Activated CD8-positive, alpha-beta memory T cell treated with anti-CD3 and anti-CD28 coated beads for 48 hours (primary cell): Measurements from ENCODE around the gene GLYATL1B.
"Not testable (repeated sequence)": the region's sequence is repeated elsewhere in the genome, so short reads cannot be mapped to it uniquely, and the experiment has no call there.

ENCODE experiments used
- DNase-seq, 3 experiments: peaks; one replicate each; pipeline ENCODE4 v3.0.0-alpha.2; 2020; ENCODE audit warnings: low read depth in 2 of 3, low spot score in 2 of 3

Gene GLYATL1B

GRCh38 chr11:59095225-59095624, 9.1 kb downstream of the GLYATL1B start:
- not testable (repeated sequence) for DNase-seq

DNA sequence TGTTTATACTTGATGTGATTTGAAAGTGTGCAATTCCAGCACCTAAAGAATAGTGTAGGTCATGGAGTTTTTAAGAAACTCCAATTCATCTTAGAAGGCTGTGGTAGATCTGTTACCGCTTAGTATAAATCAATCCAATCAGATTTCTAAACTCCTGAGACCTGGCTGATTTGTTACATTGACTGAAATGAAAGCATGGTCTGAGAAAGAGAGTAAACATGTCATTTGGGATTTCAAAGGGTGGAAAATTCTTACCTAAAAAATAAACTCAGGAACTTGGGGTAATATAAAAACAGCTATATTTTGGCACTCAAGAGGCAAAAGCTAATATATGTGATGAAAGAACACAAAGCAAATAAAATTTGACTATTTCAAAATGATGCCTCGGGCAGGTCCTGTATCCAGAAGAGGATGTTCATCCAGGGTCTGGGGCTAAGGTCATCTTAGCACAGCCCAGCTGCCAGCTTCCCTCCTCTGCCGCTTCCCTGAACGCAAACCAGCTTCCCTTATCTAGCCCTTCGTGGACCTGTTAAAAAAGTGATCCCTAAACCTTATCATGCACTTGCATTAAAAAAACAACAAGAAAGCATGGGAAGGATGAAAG, 10.0 kb downstream of the GLYATL1B start:
- DNase-seq: not testable (repeated sequence)

DNA sequence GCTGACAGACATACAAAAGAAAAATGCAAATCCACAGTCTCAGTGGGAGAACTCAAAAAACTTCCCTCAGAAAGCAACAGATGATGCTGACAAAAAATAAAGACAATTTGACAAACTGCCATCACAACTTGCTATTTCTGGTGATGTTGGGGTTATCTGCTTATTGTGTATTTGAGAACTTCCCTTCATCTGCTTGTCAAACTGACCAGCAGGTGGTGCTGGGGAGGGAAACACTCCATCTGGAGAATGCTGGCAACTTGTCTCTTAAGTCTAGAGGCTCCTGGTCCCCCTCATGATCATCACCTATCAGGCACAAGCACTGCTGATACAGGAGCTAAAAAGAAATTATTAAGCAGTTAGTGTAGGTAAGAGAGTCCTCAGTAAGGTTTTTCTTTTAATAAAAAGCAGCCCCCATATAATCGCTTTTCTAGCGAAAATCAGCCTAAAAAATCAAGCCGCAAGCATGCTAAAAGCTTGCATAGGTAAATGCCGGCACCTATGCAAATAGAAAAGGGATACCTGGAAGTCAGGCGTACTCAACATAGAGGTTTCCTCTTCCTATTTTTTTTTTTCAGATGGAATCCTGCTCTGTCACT, 11.1 kb downstream of the GLYATL1B start:
- peak in 1 of 3 experiments; percentile 17 for DNase-seq

- not testable (repeated sequence) for DNase-seq
Observed at GRCh38 chr11:59097938-59098337, 11.8 kb downstream of the GLYATL1B start.

DNA sequence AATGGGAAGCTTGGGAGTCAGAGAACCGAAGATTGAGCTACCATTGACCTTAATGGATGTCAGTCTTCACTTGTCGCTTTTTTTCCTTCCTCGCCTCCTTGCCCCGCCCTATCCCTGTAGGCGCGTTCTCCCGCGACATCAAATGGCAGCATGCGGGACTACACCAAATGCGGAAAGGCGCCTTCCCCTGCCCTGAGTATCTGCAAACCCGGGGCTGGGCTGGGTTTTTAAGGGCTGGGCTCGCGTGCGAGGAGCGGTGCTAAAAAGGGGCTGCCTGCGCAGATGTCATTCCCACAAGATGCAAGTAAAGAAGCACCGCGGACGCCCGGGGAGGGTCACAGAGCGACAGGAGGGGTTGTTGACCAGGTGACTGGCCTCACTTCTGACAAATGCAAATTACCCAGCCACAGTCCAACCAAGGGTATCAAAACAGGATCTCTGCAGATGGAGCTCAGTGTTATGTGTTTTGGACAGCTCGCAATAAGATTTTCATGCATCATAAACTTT, 16.2 kb downstream of the GLYATL1B start:
- peak; percentile 24 to 35 (median 29) for DNase-seq

DNA sequence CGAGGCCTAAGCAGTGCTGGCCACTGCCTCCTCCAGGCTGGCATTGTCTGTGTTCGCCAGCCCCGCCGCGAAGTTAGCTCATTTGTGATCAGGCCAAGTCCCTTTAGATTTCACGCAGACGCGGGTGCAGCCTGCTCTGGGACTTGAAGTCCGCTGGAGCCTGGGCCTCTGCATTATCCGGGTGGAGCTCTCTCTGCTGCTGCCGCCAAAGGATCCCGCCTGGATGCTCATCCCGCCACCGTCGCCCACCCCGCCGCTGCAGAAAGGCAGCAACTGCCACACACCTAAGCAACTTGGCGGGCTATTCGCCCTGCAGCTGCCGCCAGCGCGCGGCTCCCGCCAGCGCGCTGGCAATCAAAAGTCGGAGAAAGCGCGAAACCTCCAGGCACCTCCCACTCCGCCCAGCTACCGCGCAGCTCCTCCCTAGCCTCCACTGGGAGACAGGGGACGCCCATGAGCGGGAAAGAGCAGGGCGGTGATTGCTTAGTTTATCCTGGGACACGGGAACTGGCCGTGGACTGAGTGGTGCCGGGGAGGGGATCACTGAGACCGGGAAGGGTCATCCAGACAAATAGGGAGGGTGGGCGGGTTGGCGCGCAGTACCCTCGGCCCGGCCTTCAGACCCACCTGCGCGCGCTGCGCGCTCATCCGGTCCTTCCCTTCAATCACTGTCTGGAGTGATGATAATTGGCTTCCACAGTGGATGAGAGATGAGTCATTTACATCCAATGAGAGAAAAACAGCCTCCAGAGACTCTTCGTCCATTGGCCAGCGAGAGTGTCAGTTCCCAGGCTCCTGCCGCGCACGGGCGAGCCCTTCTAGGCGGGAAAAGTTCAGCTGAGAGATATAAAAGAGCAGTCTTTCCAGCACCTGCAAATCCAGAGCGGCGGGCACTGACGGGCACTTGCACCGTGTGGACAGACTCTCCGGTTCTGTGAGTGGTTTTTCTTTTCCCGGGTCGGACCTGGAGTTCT, 20.5 kb downstream of the GLYATL1B start, which contains the start of gene FAM111B:
TSS of gene FAM111B (plus strand) at position 875 of the 974 bp plus-strand sequence. CDS start 2,389 bp downstream, outside the sequence.
- peak; percentile 34 to 43 (median 36) for DNase-seq

DNA sequence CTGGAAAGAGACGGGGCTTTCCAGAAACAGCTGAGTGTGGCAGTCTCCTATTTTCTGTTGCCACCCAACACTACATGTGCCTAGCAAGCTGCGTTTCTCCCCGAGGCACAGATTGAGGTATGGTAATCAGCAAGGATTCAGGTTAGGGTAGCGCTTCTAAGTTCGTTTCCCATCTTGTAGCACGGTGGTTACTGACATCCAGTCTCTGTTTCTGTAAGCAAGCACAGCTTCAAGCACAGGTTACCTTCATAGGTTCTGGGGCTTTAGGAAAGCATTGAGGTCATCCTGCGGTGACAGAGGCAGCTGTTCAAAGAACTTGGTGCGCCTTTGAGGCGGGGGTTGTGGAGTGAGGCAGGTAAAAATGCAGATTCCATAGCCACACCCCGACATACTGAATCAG, 21.6 kb downstream of the GLYATL1B start:
- DNase-seq: not testable (repeated sequence)

DNA sequence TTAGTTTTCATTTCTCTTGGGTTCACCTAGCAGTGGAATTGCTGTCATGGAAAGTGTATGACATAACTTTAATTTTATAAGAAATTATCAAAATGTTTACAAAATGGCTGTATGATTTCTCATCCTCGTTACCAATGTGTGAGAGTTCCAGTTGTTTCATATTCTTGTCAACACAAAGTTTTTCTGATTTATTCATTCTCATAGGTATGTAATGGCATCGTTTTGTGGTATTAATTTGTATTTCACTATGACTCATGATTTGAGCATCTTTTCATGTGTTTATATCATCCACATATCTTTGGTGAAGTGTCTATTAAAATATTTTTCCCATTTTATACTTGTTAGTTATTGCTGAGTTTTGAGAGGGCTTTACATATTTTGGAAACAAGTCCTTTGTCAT, 26.4 kb downstream of the GLYATL1B start:
- DNase-seq: no peak

DNA sequence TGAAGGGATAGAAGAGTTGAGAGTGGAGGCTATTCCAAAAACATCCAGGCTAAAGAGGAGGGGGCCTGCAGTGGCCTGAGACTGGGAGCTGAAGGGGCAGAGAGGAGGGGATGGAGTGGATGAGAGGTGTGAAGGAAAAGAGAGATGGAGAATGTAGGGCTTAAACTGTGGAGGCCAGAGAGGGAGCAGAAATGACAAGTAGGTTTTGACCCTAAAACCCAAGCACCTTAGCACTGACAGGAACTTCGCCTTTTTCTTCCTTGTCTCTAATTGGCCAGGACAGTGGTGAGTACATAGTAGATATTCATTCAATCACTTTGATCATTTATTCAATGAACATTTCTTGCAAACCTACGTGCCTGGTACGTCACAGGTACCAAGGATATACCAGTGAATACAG, 28.2 kb downstream of the GLYATL1B start:
- DNase-seq: no peak

GRCh38 chr11:59115553-59115952, 29.4 kb downstream of the GLYATL1B start:
- no peak for DNase-seq

GRCh38 chr11:59117774-59118173, 31.7 kb downstream of the GLYATL1B start:
- DNase-seq: no peak

DNA sequence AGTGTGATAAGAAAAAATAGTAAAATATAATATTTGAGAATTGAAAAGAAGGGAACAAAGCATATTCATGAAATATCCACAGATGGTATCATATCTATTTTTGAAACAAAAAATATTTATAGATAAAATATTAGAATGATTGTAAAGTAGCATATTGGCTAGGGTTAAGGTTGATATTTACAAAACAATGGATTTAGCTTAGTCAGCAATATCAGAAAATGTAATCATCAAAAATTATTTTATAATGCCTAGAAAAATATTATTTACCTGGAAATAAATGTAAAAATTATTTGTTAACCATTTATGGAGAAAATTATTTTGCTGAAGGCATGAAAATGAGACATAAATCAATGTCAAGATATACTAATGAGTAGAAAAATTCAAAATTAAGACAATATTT, 33.7 kb downstream of the GLYATL1B start:
- no peak for DNase-seq

GRCh38 chr11:59135648-59136461, 49.7 kb downstream of the GLYATL1B start:
- peak; percentile 69 to 89 (median 83) for DNase-seq

- not testable (repeated sequence) for DNase-seq
Observed at GRCh38 chr11:59136551-59136950, 50.4 kb downstream of the GLYATL1B start.

- DNase-seq: no peak
Observed at GRCh38 chr11:59137190-59137589, 51.1 kb downstream of the GLYATL1B start.

- no peak for DNase-seq
Observed at GRCh38 chr11:59138643-59139042, 52.5 kb downstream of the GLYATL1B start.

- DNase-seq: no peak
Observed at GRCh38 chr11:59141191-59141590, 55.1 kb downstream of the GLYATL1B start.

DNA sequence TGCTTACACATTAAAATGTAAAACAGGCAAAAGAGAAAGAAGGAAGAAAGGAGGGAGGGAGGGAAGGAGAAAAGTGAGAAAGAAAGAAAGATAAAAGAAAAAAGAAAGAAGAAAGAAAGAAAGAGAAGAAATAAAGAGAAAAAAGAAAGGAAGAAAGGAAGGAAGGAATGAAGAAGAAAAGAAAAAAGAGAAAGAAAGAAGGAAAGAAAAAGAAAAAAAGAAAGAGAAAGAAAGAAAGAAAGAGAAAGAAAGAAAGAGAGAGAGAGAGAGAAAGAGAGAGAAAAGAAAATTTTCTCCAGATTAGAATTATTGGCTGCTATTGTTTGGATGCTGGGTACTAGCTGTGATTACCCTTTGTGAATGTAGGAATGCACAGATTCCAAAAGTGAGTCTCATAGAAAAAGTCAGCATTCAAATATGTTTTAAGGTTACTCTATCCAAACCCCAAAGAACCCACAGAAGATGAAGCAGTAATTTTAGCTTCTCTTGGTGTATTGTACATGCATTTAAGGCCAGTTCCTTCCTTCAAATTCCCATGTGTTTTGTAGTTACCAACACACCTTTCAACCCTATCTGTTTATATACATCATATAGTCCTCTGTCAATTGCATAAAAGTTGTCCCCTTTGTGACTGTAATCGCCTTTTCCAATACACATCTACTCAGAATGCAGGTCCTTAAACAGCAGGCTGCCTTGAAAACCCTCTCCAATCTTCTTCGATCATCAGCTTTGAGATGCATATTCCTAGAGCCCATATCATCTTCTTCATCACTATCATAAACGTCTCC, 55.8 kb downstream of the GLYATL1B start:
- no peak for DNase-seq

DNA sequence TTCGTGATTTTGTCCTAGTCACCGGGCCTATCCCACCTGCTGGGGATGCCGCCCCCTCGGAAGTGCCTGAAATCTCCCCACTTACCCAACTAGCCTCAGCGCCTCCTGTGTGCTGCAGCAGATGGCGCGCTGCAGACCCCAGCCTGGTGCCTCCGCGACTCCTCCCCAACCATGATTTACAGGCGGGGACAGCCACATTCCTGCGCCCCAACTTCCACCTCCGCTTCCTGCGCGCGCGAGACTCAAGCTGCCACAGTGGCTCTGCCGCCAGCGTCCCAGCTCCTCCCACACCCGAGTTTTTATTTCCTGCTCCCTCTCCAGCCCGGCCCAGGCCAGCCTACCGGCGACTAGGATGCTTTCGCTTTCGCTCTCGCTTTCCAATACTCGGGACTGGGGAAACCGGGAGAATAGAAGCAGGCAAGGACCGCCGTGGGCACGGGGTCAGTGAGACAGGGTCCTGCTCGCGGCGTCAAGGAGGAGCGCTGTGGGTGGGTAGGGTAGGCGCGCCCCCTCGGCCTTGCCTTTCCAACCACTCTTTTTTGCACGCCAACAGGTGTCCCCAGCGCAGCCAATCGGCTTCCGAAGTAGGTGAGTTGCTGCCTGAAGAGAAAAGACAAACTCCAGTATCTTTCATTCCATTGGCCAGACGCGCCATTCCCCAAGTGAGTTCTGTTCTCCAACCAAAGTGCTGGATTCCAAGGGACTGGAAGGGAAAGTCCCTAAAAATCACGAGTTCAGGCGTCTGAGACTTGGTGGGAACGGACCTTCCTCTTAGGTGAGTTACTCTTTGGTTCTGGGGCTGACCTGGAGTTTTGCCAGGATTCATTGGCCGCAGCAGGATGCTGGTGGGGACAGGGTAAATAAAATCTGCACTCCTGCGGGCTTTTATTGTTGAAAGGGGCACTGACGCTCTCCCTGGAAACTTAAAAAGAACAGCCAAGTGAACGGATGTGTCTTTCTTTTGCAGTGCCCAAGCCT, 56.7 kb downstream of the GLYATL1B start, which contains the start of gene FAM111A:
TSS of gene FAM111A (plus strand) at position 327 of the 978 bp plus-strand sequence. CDS start 6,017 bp downstream, outside the sequence.
- peak; percentile 55 to 69 (median 56) for DNase-seq
